AG10803 (cell line): ENCODE measurements around the gene PCDHA9.
"Not testable (repeated sequence)": the region's sequence is repeated elsewhere in the genome, so short reads cannot be mapped to it uniquely, and the experiment has no call there.

Experiments
- DNase-seq: peaks from one replicate; pipeline ENCODE4 v3.0.0; 2010; ENCODE audit warnings: low read depth
- H3K4me3 ChIP-seq: 2 replicates; pipeline ENCODE4 v1.5.1; 2011; ENCODE audit warnings: mild to moderate bottlenecking, low read length, control low read depth
- CTCF ChIP-seq: conservative IDR thresholded peaks from 2 replicates; pipeline ENCODE4 v1.5.1; 2011; ENCODE audit warnings: mild to moderate bottlenecking, low read length, control low read depth, inconsistent platforms

PCDHA9 gene

GRCh38 chr5:140833993-140834392 lies 14.2 kb upstream of the PCDHA9 start, which contains the start of gene PCDHA7:
PCDHA7 (plus strand) TSS chr5:140834269; CDS start chr5:140834384, 115 bp downstream.
- TF ChIP-seq CTCF: peak; percentile 18; the same call in 1 of the 2 replicates
- peak; percentile 35 for DNase-seq
- peak within 1 kb of the TSS; percentile 32 for H3K4me3 ChIP-seq

GRCh38 chr5:140834439-140835008 lies 13.7 kb upstream of the PCDHA9 start:
- peak overlapping the region; percentile 32 for H3K4me3 ChIP-seq
- not testable (repeated sequence) for DNase-seq

GRCh38 chr5:140835622-140836510 lies 12.3 kb upstream of the PCDHA9 start:
- no peak for DNase-seq
- TF ChIP-seq CTCF: no peak
- no peak overlapping the region for H3K4me3 ChIP-seq

- DNase-seq: no peak
- TF ChIP-seq CTCF: peak; percentile 25
- no peak within 1 kb of the TSS; the same call in 1 of the 2 replicates for H3K4me3 ChIP-seq
Measured at GRCh38 chr5:140840978-140841962, 6.9 kb upstream of the PCDHA9 start, which contains the start of gene PCDHA8. PCDHA8 (plus strand) TSS chr5:140841187; CDS start chr5:140841322, 135 bp downstream.

- no peak for TF ChIP-seq CTCF
- DNase-seq: no peak
Measured at GRCh38 chr5:140842798-140843733, 5.1 kb upstream of the PCDHA9 start.

GRCh38 chr5:140849831-140850634 lies 1.9 kb downstream of the PCDHA9 start:
- H3K4me3 ChIP-seq: not testable (repeated sequence)

More at GRCh38 chr5:140842798-140843733, 5.1 kb upstream of the PCDHA9 start:
- no peak overlapping the region for H3K4me3 ChIP-seq

More at GRCh38 chr5:140849831-140850634, 1.9 kb downstream of the PCDHA9 start:
- not testable (repeated sequence) for DNase-seq
